Endometrium (tissue), 2 donors: Measurements from ENCODE around the gene SNPH.

Experiments
- FAIRE-seq: peaks from 2 replicates; lab custom pipeline; 2012; peaks lifted over from hg19 to GRCh38; lab: Jason Lieb, UNC
- donor health status: control.
- donor health status: control.

The SNPH gene

DNA sequence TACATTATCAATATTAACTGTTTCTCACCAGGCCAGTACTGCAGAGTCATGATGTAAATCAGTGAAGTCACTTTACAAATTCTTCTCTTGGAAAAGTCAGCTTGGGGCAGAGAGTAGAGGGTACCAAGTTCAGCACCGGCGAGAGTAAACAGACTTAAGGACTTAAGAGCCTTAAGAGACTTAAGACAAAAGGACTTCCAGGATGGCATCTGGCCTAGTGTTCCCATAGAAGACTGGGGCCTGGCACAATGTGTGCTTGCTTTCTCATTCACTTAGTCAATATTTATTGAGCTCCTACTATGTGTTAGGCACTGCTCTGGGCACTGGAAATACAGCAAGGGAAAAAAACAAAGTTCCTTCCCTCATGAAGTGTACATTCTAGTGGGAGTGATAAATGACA lies 1.4 kb upstream of the SNPH start:
- no peak for FAIRE-seq

GRCh38 chr20:1265226-1265915 lies 723 bp upstream of the SNPH start:
- no peak for FAIRE-seq

- FAIRE-seq, result no peak
Observed at GRCh38 chr20:1265916-1266166, 253 bp upstream of the SNPH start.

DNA sequence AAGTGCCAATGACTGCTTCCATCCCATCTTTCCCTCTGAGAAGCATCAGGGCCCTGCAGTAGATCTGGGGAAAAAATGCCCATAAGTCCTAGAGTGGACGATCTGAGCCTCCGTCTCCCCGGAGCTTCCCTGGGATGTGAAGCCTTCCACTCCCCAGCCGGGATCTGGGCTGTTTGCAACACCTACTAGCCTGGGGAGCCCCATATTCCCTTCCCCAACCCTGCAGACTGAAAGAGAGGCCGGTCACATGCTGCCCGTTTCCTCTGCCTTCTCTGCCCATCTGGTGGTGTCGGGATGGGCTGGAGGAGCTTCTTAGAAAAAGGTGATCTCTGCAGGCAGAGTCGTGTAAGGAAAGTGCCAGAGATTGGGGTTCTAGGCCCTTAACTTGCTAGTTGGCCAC lies 1.1 kb downstream of the SNPH start:
- FAIRE-seq, result no peak

DNA sequence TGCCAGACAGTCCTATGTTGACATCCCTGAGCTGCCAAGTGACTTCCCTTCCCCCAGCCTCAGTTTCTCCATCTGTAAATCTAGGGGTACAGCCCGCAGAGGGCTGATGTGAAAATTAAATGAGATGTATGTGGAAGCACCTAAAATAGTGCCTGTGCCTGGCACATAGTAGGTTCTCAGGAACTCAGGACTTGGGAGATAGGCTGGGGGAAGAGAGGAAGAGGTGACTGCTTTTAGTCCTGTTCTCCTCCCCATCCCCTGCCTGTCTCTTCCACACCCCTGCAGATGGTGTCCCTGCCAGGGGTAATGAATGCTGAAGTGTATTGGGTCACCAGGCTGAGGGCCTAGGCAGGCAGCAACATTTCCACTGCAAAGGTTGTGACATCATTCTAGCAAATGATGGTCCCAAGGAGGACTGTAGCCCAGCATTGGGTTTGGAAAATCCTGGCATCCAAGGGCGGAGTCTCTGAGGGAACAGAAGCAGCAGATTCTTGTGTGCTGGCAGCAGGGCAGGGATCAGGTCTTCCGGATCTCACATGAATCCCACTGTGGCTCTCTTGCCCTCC lies 1.8 kb downstream of the SNPH start:
- no peak for FAIRE-seq

DNA sequence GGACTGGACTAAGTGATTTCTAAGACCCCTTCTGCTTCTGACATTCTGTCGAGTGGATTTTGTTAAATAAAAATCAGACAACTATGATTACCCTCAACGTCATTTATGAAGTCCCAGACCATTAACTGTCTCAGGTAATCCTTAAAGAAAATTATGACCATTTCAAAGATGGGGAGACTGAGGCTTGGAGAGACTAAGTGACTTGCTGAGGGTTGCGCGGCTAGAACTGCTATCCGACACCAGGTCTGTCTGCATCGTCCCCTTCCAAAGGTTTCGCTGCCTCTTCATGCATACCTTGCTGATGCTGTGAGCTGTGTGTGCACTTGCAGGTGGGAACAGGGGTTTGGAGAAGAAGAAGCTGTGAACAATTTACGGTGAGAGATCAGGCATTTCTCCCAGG lies 3.1 kb downstream of the SNPH start:
- no peak for FAIRE-seq

- FAIRE-seq, result no peak
Observed at GRCh38 chr20:1269850-1270249, 3.8 kb downstream of the SNPH start.

GRCh38 chr20:1272368-1273100 lies 6.4 kb downstream of the SNPH start:
- no peak for FAIRE-seq

- FAIRE-seq, result no peak
Observed at GRCh38 chr20:1273366-1273765, 7.3 kb downstream of the SNPH start.

DNA sequence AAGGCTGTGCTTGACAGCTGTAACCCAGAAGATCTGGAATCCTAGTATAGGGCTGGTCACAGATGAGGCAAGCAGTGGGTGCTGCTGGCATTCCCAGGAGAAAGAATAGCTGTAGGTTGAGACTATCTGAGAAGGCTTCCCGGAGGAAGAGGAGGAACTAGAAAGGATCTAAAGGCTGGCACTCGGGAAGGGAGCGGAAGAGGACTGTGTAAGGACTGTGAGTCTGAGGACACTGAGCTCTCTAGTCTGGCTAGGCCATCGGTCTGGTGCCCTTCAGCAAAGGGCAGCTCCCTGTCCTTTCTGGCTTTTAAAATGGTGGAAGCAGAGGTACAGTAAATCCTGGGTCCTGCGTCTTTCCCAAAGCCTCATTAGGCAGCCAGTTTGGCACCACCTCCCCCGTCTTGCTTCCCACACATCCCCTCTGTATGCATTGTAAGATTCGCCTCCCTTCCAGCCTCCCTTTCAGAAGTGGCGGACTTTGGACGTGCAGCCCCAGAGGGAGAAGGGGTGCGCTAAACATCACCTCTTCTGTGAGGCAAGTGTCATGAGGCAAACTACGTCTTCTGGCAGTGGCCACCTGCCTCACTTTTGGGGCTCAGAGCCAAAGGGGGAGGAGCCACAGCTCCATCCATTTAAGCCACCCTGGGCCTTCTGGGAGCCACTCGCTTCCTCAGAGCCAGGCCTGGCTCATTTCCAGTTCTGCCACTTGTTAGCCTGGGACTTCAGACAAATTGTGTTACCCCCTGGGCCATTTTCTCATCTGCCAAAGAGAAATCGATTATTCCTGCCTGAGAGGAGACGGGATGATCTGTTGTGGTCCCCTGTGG lies 8.6 kb downstream of the SNPH start:
- FAIRE-seq, result no peak

DNA sequence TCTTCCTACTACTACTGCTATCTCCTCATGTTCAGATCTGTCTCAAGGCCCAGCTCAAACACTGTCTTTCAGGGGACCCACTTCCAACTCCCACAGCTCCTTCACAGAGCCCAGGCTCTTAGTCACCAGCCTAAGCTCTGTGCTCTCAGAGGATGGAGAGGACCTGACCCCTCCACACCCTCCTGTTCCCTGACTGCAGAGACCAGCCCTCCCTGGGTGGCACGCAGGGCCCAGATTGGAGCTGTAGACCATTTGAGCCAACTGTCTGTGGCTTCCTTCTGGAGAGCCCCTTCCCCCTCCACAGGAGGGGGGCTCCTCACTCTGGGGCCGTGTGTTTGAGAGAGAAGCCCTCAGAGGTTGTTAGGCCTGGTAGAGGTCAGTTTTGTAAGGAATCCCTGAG lies 9.8 kb downstream of the SNPH start:
- FAIRE-seq, result no peak

DNA sequence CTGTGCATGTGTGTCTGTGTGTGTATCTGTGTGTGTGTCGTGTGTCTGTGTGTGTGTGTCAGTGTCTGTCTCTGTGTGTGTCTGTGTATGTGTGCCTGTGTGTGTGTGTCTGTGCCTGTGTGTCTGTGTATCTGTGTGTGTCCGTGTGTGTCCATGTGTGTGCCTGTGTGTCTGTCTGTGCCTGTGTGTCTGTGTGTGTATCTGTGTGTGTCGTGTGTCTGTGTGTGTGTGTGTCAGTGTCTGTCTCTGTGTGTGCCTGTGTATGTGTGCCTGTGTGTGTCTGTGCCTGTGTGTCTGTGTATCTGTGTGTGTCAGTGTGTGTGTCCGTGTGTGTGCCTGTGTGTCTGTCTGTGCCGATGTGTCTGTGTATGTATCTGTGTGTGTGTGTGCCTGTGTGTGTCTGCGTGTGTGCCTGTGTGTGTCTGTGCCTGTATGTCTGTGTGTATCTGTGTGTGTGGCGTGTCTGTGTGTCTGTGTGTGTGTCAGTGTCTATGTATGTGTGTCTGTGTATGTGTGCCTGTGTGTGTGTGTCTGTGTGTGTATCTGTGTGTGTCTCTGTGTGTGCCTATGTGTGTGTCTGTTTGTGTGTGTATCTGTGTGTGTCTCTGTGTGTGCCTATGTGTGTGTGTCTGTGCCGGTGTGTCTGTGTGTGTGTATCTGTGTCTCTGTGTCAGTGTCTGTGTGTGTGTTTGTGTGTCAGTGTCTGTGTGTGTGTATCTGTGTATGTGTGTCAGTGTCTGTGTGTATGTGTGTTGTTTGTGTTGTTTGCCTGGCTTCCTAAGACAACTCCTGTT lies 11.6 kb downstream of the SNPH start:
- FAIRE-seq, result no peak

DNA sequence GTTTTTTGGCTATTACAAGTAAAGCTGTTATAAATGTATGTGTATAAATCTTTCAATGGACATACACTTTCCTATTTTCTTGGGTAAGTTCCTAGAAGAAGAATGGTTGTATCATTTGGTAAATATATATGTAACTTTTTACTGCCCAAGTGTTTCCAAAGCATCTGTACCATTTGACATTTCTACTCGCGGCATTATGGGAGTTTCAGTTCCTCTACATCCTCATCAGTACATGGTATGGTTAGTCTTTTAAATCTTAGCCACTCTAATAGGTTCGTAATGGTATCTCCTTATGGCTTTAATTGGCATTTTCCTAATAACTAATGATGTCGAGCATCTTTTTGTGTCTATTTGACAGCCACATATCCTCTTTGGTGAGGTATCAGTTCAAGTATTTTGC lies 12.9 kb downstream of the SNPH start:
- FAIRE-seq, result no peak

- FAIRE-seq, result no peak
Observed at GRCh38 chr20:1280195-1281102, 14.4 kb downstream of the SNPH start.

- no peak for FAIRE-seq
Observed at GRCh38 chr20:1281279-1282057, 15.4 kb downstream of the SNPH start.

DNA sequence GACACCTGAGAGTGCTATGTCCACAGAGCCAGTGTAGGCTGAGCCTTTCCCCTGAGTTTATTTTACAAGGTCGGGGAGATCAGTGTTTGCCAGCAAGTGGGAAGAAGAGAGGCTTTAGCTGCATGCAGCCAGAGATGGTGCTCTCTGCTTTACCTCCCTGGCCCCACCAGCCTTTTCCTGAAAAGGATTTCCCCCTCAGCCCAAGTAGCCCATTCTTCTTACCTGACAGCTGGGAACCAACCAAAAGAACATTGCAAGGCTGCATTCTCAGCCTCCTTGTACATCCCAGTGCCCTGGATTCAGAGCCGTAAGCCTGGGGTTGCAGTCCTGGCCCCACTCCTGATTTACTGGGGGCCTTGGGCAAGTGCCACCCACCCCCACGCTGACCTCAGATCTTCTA lies 16.9 kb downstream of the SNPH start:
- no peak for FAIRE-seq

DNA sequence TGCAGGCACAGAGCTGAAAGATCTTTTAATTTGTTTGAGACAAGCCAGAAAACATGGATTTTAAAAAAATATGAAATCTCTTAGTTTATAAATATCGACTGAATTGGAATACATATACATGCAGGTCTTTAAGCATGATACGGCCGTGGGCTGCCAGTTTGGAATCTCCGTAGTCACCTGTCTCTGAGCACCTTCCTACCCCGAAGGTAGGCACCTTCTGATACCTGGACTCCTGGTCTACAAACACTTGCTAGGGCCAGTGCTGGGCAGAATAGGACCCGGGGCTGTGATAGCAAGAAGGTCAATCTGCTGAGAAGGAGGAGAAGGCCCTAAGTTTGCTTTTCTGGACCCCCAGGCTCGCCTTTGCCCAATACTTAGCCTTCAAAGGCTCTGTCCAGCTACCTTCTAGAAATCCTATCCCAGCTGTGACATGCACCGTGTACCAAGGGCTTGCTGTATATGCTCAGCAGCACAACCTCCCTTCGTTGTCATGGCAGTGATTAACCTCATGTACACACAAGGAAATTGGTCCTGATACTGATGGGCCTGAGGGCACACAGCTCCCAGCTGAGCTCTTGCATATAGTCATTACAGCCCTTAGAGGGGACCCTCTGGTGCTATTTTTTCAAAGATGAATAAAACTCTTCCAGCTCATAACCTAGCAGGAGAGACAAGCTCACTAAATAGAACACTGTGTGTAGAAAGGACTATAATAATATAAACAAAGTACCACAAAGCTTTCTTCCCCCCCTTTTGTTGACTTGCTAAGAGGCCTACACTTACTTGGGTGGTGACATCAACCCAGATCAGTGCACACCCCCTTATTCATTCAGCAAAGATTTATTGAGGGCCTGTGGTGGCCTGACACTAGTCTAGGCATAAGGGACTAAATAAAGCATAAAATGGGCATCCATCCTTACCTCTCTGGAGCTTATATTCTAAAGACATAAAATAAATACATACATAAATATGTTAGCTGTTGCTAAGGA lies 17.7 kb downstream of the SNPH start:
- no peak for FAIRE-seq

DNA sequence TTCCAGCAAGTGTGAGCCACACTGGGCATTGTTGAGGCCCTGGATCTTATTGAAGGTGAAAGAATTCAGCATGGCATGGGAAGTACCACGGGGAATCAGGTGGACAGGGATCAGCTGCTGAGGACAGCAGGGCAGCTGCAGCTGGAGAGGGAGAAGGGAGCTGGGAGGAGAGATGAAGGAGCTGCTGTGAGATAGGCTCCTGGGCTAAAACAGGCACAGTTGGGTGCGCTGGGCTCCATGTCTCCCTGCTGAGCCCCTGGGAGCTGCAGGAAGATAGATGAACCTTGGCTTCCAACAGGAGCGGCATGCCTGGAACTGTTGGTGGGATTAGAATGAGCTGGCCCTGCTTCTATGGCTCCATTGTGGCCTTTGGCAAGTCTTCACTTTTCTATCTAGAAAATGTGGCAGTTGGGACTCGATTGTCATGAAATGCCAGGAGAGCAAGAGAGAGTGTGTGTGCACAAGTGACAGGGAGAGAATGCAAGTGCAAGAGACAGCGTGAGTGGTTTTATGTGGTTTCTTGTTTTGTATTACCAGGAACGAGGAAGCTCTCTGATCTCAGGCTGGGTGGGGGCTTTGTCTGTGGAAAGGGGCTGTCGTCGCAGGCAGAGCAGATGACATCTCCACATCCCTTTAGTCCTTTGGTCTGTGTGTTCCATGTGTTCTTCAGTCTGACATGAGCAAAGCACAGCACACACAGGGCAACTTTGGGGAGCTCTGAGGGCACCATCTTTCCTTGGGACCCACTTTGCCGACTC lies 20.4 kb downstream of the SNPH start:
- no peak for FAIRE-seq
